AG20443 (cell line): ENCODE results near the gene CD164L2.
"Not testable (repeated sequence)": the region's sequence is repeated elsewhere in the genome, so short reads cannot be mapped to it uniquely, and the experiment has no call there.

Experiments
- DNase-seq: peaks from one replicate; pipeline ENCODE4 v3.0.0; 2012; ENCODE audit warnings: low spot score, mixed read lengths

The CD164L2 gene

DNA sequence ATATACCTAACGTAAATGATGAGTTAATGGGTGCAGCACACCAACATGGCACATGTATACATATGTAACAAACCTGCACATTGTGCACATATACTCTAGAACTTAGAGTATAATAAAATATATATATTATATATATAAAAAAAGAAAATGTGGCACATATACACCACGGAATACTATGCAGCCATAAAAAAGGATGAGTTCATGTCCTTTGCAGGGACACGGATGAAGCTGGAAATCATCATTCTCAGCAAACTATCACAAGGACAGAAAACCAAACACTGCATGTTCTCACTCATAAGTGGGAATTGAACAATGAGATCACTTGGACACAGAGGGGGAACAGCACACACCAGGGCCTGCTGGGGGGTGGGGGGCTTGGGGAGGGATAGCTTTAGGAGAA lies 1.7 kb upstream of the CD164L2 start:
- not testable (repeated sequence) for DNase-seq

GRCh38 chr1:27383661-27384060 lies 528 bp upstream of the CD164L2 start:
- DNase-seq = no peak

GRCh38 chr1:27381969-27382762 lies 967 bp downstream of the CD164L2 start:
- DNase-seq = no peak

GRCh38 chr1:27380766-27381733 lies 2.1 kb downstream of the CD164L2 start:
- DNase-seq = no peak

GRCh38 chr1:27380224-27380623 lies 2.9 kb downstream of the CD164L2 start:
- peak; percentile 57 for DNase-seq

GRCh38 chr1:27379564-27380122 lies 3.5 kb downstream of the CD164L2 start:
- DNase-seq = no peak

DNA sequence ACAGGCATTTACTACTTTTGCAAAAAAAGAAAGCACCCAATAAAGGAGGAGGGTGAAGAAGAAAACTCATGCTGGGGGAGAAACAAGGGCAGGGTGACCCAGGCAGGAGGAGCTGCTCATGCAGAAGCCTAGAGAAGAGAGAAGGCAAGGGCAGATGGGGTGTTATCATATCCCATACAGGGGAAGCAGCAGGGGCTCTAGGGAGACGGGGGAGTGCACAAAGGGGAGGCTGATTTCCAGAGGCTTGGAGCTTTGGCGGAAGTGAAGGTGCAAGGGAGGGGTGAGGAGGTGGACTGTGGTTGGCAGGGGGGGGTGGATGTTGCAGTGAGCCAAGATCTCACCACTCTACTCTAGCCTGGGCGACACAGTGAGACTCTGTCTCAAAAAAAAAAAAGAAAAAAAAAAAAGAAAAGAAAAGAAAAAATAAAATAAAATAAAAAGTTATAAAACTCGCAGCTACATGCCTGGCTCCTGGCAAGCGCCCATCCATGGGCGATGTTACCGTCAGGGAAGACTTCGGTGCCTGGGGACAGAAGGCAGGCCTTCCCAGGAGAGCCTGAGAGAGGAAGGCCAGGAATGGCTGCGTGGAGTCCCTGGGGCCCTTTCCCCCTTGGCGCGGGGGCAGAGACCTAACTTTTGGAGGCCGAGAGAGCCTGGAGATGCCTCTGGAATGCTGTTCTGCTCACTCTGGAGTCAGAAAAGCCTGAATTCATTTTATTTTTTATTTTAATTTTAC lies 5.2 kb downstream of the CD164L2 start:
- DNase-seq = no peak

DNA sequence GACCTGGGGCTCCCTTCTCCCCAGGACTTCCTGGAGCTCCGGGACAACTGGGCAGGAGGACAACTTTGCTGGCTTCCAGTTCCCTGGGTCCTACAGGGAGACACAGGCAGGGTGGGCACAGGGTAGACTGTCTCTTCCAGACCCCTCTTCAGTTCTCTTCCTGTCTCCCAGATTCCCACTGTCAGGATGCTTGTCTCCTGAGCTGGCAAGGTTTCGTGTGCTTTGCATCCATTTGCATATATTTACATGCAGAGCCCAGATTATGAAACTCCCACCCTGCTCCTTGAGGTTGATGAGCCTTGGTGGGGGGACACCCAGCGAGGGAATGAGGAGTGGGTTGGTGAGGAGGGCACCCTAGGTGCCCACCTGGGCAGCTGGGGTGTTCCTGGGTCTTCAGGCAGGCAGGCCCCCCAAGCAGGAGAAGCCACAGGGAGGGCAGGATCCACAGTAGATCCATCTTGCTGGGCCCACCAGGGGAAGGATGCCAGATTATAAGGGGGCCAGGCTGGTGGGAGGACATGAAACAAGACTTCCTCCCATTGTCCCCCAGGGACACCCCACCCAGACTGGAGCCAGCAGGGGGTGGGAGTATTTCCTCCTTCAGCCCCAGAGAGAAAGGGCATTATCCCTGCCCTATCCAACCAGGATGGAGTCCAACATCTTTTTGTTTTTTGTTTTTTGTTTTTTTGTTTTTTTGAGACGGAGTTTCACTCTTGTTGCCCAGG lies 8.6 kb downstream of the CD164L2 start, which contains the start of gene FCN3:
Gene FCN3, minus strand, starts transcription at position 463 of the 725 bp plus-strand sequence. Its CDS starts 6 bp downstream, at position 457.
- no peak for DNase-seq

GRCh38 chr1:27372808-27373690 lies 10.1 kb downstream of the CD164L2 start:
- peak; percentile 27 for DNase-seq

DNA sequence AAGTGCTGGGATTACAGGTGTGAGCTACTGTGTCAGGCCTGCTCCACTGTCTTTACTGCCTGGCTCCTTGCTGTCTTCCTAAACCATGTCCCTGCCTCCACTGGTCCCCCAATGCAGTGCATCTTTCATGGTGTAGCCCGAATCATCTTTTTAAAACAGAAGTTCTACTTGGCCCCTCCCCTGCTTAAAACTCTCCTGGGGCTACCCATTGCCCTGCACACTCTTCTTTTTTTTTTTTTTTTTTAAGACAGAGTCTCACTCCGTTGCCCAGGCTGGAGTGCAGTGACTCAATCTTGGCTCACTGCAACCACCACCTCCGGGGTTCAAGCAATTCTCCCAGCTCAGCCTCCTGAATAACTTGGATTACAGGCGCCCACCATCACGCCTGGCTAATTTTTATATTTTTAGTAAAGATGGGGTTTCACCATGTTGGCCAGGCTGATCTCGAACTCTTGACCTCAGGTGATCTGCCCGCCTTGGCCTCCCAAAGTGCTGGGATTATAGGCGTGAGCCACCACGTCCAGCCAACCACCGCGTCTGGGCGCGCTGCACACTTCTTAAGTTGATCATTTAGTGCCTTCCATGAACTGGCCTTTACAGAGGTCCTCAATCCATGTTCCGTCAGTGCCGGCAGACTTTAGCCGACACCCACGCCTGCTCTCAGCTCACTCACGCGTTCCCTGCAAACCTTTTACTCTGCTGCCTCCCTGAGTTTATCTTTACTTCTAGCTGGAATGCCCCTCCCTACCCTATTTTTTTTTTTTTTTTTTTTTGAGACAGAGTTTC lies 10.9 kb downstream of the CD164L2 start:
- no peak for DNase-seq

GRCh38 chr1:27368869-27369582 lies 14.1 kb downstream of the CD164L2 start:
- DNase-seq = peak; percentile 22

DNA sequence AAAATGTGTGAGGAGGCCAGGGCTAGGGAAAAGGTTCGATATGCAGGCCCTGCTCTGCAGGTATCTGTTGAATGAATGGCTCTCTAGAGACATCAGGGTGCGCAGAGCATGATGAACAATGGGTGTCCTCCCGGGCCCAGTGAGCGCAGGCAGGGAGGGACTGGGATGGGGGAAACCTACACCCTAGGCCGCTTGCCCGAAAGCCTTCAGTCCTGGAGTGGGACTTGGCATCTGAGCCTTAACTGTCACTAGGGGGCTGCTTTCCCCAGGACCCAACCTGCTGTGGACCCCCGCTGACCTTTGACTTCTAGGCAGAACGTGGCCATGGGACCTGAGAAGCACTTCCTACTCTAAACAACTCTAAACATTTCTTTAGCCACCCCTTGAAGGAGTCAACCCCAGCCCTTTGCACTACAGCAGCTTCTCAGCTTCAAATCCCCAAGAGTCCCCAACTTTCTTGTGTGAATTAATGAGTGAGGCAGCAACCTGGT lies 15.9 kb downstream of the CD164L2 start:
- no peak for DNase-seq

- peak; percentile 92 for DNase-seq
These were observed 16.5 kb downstream of the CD164L2 start, which contains the start of gene MAP3K6 for GRCh38 chr1:27366411-27367159. MAP3K6 (minus strand) TSS chr1:27366961; CDS start chr1:27366597, 364 bp downstream.

- peak; percentile 82 for DNase-seq
These were observed 17.1 kb downstream of the CD164L2 start for GRCh38 chr1:27366113-27366410.

DNA sequence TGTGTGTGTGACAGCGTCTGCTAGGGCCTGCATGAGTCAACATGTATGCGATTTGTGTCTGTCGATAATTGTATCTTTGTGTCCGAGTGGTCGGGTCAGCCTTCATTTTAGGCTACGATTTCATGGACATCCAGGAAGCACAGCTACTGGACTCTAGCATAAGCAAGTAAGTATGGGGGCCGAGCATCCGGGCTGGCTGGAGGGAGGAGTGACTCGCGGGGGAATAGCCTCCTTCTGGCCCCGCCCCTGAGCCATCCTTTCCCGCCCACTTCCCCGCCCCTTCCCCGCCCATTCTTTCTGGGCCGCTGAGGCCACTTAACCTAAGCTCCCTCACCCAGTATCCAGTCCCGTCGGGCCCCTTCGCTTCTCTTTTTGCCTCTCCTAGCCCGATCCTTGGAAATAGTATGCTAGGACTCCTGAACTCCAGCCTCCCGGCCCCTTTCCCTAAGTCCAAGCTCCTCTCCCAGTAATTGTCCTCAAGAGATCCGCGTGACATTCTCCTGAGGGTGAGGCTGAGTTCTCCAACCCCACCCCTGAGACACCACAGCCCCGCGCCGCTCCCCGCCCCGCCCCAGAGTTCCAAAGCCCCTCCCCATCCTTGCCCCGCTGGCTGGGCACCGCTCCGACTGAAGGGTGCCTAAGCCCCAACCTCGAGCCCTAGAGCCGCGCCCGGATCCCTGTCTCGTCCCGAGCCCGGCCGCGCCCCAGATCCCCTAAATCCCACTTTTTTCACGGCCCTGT lies 17.6 kb downstream of the CD164L2 start:
- peak; percentile 97 for DNase-seq

- DNase-seq = no peak
These were observed 18.3 kb downstream of the CD164L2 start for GRCh38 chr1:27364696-27365371.
